ENCODE results near the gene ILKAP.

Gene ILKAP

DNA sequence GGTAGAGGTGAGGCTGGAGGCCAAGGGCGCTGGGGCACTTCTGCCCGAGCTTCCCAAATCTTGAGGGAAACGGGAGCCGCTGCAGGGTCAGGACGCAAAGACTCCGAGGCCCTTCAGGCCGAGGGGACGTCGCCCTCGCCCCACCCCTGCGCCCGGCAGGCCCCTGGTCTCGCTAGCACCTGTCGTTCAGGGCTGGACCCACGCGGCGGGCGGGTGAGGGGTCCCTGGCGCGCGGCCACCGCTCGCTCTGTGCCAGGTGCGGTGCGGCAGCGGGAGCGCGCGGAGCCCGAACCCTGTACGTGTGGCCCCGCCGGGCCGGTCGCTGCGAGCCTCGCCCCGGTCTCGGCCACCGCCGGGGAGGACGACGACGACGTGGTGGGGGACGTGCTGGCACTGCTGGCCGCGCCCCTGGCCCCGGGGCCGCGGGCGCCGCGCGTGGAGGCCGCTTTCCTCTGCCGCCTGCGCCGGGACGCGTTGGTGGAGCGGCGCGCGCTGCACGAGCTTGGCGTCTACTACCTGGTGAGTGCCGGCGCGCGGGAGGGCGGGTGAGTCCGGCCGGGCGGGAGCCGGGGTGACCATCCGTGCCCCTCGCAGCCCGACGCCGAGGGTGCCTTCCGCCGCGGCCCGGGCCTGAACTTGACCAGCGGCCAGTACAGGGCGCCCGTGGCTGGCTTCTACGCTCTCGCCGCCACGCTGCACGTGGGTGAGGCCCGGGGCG is 39.9 kb downstream of the ILKAP start:
- no peak for DNase-seq

DNA sequence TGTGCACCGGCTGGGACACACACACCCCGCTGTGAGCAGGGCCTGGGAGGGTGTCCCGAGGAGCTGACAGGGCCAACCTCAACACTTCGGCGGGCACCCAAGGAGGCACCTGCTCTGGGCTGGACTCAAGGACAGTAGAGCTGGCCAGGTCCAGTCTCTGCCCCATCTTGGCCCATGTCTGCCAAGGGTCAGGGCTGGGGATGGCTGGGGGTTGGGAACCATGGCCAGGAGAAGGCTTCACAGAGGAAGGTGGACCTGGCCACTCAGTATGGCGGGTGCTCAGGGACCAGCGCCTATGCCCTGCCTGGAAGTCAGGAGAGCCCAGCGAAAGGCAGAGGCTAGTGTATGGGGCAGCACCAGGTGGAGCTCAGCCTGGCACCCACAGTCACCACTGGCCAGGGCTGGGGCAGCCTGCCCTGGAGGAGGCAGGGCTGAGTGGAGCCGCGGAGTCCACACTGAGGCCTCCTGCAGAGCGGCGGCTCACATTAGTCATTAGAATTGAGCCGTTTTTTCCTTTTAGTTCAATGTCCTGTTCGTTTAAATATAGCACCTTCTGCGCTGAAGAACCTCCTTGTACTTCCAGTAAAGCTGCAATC is 40.6 kb downstream of the ILKAP start:
- DNase-seq = no peak

DNA sequence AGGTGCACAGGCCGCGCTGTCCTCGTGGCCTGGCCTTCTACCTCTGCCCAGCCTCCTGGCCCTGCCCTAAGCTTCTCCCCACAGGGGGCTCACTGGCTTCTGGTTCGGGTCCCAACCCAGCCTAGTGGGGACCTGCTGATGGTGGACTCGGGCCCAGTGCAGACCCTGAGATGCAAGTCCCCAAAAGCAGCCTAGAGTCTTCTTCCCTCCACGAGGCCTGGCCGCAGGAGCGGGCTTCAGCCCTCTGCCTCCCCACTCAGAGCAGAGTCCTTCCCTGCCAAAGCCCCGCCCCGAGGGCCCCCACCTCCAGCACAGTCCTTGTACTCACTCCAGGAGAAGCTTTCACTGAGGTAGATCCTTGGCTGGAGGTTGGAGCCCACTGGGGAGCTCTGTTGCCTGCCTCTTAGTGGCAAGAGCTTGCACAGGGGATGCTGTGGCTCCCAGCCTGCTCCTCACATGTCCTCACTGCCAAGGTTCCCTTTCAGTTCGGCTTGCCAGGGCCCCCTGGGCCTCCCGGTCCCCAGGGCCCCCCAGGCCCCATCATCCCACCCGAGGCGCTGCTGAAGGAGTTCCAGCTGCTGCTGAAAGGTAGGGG is 41.1 kb downstream of the ILKAP start:
- DNase-seq = no peak

DNA sequence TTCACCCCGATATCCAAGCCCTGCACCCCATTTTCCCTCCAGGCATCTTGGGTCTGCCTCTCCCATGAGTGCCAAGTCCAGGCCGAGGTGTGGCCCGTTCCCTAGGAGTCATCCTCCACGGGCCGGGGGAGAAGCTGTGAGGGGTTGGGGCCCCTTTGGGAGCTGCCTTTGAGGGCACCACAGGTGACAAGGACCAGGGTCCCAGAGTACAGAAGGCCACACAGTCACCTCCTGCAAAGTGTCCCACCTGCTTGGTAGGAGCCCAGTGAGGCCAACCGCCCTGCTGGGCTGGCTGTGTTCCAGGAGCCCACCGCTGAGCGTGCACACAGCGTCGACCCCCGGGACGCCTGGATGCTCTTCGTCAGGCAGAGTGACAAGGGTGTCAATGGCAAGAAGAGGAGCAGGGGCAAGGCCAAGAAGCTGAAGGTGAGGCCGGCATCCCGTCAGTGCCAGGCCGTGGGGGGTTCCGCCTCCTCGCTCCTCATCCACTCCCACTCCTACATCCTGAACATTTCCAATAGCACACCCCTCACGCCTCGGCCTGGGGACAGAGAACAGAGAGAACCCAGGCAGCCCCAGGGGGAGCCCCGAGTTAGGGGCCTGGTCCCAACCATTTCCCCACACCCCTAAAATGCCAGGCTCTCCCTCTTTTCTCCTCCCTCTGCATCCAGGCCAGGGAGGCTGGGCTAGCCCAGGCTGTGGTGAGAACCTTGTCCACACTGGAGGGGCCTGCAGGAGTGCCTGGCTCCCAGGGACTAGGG is 42.0 kb downstream of the ILKAP start:
- no peak for DNase-seq

DNA sequence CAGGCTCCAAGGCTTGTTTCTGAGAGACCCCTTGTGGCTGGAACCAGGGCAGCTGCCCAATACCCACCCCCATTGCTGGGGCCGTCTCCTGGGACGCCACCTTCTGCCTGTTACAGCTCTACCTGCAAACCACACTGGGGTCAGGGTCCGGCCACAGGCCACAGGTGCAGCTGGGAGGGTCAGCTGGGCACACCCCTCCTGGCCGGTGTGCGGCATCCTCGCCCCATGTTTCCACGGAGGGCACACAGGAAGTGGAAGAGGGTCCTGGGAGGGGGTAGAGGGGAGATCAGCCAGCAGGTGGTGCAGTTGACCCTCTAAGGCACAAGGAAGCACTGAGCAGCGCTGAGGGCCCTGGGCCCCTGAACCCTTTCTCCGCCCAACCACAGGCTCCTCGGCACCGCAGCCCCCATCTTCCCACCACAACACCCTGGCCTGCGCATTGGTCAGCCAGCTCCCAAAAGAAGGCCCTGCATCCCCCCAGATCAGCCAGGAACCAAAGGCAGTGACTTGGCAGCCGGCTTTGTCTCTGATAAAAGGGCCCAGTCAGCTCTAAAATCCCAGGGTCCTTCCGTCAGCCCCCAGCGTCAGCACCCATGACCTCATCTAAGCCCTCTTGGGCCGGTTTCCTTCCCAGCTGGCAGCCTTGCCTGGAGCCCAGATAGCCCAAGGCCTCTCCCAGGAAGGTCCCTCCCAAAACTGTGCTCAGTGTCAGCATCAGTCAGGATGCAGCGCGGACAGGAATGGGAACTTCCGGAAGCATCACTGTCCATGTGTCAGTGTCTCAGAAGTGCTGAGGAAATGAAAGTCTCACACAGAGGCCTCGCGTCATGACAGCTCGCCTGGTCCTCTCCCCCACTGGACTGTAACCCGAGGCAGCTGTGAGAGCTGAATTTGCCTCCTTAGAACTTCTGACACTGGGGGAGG is 43.0 kb downstream of the ILKAP start:
- no peak for DNase-seq

DNA sequence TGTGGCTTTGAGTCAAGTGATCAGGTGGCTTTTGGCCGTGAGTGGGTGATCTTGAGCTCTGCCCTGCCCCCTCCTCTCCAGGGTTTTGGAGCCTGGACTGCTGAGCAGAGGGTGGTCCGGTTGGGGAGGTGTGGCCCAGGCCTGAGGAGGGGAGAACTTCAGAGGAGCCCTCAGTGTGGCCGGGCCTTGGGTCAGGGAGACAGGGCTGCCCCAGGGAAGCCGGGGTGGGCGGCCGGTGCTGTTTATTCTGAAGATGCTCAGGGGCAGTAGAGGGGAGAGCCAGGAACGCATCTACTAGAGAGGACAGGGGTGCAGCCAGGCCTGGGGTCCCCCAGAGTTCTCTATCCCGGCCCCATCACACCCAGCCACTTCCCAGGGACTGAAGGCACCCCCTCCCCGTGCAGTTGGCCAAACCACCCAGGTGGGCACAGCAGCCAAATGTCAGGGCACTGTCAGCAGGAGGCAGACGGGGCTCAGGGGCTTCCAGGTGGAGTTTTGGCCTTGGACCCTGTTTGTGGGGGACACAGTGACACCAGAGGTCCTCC is 43.8 kb downstream of the ILKAP start:
- no peak for DNase-seq

DNA sequence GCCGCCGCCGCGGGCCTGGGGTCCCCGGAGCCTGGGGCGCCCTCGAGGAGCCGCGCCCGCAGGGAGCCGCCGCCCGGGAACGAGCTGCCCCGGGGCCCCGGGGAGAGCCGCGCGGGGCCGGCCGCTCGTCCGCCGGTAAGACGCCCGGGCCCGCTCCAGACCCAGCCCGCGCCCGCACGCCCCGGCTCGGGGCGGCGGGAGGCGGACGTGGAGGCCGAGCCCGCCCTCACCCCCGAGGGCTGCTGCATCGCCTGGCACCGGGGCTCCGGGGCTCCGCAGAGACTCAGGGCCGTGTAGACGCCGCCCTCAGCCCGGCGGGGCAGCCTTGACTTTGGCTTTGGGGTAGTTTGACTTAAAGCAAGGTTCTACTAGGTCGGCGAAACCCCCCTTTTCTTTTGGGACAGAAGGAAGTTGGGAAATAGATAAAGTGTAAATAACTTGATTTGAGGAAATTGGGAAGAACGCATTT is 44.4 kb downstream of the ILKAP start:
- peak; percentile 33 for DNase-seq

DNA sequence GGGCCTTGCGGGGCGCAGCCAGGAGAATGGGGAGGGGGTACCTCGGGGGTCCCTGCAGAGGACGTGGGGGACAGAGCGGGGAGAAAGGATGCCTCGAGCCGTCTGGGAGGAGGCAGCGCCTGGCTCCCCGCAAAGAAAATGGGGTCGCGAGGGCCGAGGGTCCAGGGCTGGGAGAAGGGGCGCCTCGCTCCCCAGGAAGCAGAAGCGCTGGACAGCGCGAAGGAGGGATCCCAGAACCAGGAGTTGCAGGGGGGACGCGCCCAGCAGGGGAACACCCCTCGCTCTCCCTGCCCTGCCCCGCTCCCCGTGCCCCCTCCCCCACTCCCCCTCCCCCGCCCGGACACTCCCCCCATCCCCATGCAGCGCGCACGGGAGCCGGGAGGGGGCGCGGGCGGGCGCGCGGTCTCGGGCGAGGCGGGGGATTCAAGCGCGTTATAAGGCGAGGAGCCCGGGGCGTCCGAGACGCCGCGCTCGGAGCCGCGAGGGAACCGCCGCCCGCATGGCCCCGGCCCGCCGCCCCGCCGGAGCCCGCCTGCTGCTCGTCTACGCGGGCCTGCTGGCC is 44.9 kb downstream of the ILKAP start, which contains the start of gene ERFE:
TSS of gene ERFE (plus strand) at position 462 of the 562 bp plus-strand sequence. CDS start at position 500, 38 bp downstream.
- peak; percentile 62 for DNase-seq

DNA sequence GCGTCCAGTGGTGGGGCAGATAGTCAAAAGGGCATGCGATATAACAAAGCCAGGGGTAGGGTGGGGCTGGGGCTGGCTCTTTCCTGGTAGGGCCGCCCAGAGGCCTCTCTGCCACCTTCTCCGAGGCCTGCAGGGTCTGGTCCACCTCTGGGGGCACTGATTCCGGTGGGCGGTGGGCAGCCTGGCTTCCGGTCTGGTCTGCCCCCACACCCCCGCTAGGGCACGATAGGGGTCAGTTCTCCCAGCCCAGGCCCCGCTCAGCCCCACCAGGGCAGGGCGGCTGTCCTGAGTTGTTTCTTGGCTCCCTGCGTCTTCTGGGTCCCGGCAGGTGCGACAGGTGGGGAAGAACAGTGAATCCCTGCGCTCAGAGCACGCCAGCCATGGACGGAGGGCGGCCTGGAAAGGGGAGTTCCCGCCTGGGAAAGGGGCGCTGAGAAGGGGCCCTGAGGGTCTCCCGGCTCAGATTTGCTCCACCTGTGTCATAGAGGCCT is 45.4 kb downstream of the ILKAP start:
- no peak for DNase-seq

DNA sequence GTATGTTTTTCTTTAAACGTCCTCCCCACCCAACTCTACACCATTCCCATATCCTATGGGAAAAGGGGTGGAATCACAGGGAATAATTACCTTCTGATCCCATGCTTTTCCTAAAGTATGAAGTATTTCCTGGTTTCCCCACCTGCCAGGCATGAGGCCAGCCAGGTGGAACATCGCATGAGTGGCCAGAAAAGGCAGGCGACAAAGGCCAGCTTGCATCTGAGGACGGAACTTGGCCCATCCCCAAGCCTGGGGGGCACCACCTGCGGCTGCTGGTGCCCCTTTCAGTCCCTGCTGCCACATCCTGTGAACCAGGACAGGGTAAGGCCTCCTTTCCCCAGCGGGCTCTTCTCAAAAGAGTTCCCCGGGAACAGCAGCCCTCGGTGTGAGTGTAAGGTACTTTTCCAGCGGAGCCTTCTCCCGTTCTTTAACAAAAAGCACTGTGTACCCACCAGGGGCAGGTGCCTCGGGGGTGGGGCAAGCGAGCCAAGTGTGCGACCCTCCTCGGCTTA is 45.9 kb downstream of the ILKAP start:
- DNase-seq = no peak

DNA sequence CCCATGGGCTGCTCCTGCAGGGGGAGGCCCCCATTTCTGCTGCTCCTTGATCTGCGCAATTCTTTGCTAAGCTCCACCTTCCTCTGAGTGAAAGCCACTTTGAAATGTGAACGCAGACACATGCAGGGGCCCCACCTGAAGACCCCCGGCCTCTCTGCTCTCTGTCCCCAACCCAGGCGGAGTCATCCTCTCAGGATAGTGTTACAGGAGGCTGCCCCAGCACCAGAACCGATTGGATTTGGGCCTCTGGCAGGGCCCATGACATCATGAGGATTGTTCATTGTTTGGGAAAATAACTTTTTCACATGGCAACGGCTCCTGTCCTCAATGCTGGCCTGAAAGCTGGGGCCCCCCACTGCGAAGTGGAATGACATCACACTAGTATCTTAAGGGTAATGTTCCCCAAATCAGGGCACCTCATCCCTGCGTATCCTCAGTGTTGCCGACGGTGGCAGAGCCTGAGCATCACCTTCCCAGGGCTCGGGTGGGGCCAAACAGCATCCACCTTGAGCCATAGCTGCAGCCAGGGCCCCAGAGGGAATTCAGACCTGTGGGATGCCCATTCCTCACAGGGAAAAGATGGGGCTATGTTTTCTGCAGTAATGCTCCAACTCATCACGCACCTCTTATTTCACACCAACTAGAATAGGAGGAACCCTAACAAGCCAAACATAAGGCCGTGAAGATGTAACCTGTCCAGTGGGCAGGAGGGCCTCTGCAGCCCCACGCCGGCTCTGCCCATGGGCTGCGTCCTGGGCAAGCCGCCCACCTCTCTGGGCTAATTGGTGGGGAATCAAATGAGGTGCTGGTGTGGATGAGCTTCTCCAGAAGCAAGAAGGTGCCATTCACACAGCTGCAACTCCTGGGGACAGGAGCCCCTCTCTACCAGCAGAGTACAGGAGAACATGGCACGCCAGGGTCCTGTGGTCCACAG is 47.5 kb downstream of the ILKAP start:
- no peak for DNase-seq

DNA sequence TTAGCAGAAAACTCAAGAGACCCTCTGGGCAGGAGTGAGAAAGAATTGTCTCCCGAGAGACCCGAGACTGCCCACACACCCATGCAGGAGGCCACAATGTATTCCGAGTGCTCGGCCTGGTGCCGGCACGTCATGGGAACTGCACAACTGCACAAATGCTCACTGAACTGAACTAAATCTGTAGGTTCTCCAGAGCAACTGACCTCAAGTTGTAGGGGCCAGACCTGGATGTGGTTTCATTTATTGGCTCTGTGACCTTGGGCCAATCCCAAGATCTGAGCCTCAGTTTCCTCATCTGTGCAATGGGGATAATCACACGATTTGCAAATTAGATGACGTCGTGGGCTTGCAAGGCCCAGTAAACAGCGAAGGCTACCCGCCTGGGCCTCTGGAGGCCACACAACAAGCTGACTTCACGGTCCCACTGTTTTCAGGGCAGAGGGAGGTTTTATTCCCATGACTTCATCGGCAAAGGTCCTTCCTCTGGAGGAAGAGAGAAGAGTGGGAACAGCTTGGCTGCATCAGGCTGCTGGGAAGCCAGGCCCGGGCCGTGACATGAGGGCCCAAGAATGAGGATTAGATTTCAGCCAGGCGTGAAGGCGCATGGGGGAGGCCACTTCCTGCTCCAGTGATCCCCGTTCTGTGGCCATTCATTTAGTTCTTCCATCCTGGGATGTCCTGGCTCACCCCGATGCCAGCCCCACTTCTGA is 48.3 kb downstream of the ILKAP start:
- no peak for DNase-seq

DNA sequence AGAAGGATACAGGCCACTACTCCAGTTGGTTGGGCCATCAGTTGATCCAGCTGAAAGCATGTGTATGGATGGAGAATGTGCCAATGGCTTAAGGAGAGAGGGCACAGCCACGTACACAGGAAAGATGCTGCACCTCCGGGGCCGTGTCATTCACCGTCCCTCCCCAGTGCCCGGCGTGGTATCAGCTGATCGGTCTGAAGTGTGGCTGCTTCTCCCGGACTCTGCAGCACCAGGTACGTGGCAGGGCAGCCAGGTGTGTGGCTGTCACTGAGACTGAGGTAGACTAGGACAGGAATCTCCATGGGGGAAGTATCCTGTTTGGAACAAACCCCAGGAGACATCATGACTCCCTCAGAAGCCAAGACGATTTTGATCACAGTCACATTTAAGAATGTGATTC is 48.9 kb downstream of the ILKAP start:
- DNase-seq = no peak

DNA sequence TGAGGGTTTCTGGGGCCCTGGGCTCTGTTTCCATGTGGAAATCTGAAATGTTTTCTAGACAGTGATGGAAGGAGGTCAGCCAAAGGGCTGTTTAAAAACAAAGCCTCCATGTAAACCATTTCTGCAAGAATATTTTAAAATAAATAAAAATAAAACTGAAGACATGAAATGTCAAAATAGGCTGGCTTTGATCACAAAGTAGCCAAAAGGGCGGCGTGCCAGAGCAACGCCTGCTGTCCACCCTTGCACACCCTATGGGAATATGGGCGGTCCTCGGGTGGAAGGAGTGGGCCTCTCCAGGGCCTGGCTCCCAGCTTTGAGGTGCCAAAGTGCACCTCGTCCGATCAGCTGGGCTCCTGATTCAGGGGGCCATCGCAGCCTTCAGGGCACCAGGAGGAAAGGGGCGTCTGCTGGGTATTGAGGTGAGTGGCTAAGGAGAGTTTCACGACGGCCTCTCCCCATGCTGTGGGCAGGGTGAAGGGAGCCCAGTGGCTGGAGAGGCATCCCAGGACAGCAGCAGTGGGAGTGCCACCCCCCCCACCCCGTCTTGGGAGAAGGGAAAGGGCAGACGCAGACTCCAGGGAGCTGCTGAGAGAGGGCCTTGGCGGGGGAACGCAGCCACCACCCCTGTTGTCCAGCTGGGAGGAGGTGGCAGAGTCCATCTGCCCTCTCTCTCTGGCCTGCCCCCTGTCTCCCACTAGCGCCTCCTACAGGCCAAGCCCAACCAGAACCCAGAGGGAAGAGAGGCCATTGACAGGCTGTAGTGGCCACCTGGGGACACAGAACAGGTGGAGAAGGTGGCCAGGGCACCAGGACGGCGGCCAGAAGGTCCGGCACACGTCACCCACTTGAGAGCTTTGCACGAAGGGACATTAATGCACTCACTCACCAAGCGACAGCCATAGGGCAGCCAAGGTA is 50.5 kb downstream of the ILKAP start:
- no peak for DNase-seq

DNA sequence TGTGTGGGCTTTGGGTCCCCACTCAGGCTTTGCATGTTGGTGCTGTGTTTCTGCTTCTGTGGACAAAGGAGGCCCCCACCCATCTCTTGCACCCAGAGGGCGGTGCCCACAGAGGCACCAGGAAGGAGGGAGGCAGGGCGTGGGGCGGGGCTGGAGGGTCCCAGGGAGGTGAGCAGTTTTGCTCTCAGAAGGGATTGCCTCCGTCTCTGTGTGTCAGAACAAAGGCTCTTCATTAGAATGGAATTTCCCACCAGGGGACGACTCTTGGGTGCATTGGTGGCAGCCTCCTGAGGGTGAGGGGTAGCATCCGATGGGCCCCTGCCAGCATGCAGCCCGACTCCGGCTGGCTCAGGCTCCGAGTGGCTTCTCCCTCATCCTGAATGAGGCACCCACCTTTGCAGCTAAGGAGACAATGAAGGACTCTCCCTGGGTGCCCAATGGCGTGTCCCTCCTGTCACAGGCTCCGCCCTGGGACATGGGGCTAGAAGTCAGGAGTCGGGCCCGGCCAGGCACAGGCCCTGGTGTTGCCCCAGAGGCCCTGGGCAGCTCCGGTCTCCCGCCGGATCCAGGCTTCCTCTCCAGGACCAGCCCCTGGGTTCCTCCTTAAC is 51.8 kb downstream of the ILKAP start:
- DNase-seq = no peak

DNA sequence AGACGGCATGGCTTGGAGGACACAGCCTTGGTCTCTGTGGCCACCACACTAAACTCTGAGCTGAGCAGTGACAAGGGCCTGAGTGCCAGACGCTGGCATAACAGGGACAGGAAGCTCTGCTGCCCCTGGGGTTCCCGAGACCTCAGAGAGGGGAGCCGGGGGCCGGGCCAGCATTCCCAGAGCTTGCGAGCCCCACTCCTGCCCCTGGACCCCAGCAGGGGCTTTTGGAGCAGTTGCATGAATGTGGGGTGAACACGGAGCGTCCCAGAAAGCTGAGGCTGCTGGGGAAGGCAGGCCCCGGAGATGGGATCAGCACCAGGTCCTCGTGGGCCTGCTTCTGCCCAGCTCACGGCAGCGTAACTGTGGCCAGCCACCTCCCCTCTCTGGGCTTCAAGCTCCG is 52.3 kb downstream of the ILKAP start:
- no peak for DNase-seq

DNA sequence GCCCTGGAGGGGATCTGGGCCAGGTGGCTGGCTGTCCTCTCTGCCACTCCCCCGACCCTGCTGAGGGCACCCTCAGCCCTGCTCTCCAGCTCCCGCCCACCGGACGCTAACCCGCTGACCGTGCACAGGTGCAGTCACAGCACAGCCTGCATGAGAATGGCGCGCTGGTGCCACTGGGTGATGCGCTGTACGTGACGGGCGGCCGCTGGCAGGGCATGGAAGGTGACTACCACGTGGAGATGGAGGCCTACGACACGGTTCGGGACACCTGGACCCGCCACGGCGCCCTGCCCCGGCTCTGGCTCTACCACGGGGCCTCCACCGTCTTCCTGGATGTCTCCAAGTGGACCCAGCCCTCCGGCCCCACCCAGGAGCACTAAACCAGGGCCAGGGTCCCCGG is 52.8 kb downstream of the ILKAP start:
- no peak for DNase-seq
